SU-DHL-6 (cell line): ENCODE data around the gene GHR.

Experiments
- H2AFZ ChIP-seq: fragments of 200-600 bp; sonication (generic); 2 replicates; pipeline ENCODE4 v1.6.1; 2014; ENCODE audit warnings: low read depth, mild to moderate bottlenecking, moderate library complexity, mixed read lengths, antibody characterized with exemption, low read length; ENCODE audit not compliant: severe bottlenecking
- H3F3A ChIP-seq: fragments of 200-600 bp; shearing (Covaris generic); 2 replicates; pipeline ENCODE4 v1.6.0; 2016; ENCODE audit warnings: antibody characterized with exemption, mild to moderate bottlenecking; ENCODE audit not compliant: insufficient read depth
- H3K27ac ChIP-seq: fragments of 200-600 bp; sonication (generic); 2 replicates; pipeline ENCODE4 v1.5.1; 2016; ENCODE audit warnings: low read depth, mild to moderate bottlenecking, low read length, moderate library complexity, mixed read lengths
- H3K27me3 ChIP-seq: fragments of 200-600 bp; sonication (generic), shearing (Covaris generic); 2 replicates; pipeline ENCODE4 v1.6.0; 2014; ENCODE audit warnings: mild to moderate bottlenecking, low read length
- H3K36me3 ChIP-seq: fragments of 200-600 bp; sonication (generic); 2 replicates; pipeline ENCODE4 v1.6.1; 2014; ENCODE audit warnings: mild to moderate bottlenecking, low read length, mixed read lengths
- H3K4me2 ChIP-seq: fragments of 300-600, 200-600 bp; shearing (Covaris generic), sonication (generic); 2 replicates; pipeline ENCODE4 v1.6.0; 2014; ENCODE audit warnings: low read length, low read depth, mild to moderate bottlenecking; ENCODE audit not compliant: poor library complexity, severe bottlenecking
- H3K4me3 ChIP-seq: fragments of 200-600 bp; sonication (generic); 2 replicates; pipeline ENCODE4 v1.5.1; 2014; ENCODE audit warnings: antibody characterized with exemption, low read length, mild to moderate bottlenecking, mixed read lengths; ENCODE audit not compliant: insufficient read depth, poor library complexity, severe bottlenecking
- H3K79me2 ChIP-seq: fragments of 200-600 bp; sonication (generic); 2 replicates; pipeline ENCODE4 v1.6.1; 2014; ENCODE audit warnings: mild to moderate bottlenecking, low read length, moderate library complexity; ENCODE audit not compliant: insufficient read depth
- H3K9ac ChIP-seq: fragments of 200-600 bp; sonication (generic); 2 replicates; pipeline ENCODE4 v1.7.0; 2014; ENCODE audit warnings: mild to moderate bottlenecking, low read length
- H3K9me2 ChIP-seq: fragments of 200-600 bp; sonication (generic); replicated peaks from 2 replicates; pipeline ENCODE4 v1.6.1; 2014; ENCODE audit warnings: low read length; ENCODE audit not compliant: insufficient read depth
- H3K9me3 ChIP-seq: fragments of 200-600 bp; sonication (generic); 2 replicates; pipeline ENCODE4 v1.6.1; 2014; ENCODE audit warnings: low read length, mixed read lengths; ENCODE audit not compliant: insufficient read depth
- H4K20me1 ChIP-seq: fragments of 200-600 bp; sonication (generic); 2 replicates; pipeline ENCODE4 v1.6.1; 2014; ENCODE audit warnings: low read depth, mild to moderate bottlenecking, antibody characterized with exemption, low read length, moderate library complexity, mixed read lengths
- CTCF ChIP-seq: fragments of 200-600 bp; sonication (generic); IDR thresholded peaks from one replicate; pipeline ENCODE4 v1.5.1; 2017; ENCODE audit warnings: antibody characterized with exemption, mild to moderate bottlenecking, low read length, moderate library complexity; ENCODE audit not compliant: insufficient read depth, poor library complexity, severe bottlenecking
- EZH2phosphoT487 ChIP-seq: fragments of 200-600 bp; sonication (generic), shearing (Covaris generic); conservative IDR thresholded peaks from 2 replicates; pipeline ENCODE4 v1.6.1; 2018; ENCODE audit warnings: mild to moderate bottlenecking, antibody characterized with exemption, low read length, moderate library complexity, mixed read lengths

Gene GHR

DNA sequence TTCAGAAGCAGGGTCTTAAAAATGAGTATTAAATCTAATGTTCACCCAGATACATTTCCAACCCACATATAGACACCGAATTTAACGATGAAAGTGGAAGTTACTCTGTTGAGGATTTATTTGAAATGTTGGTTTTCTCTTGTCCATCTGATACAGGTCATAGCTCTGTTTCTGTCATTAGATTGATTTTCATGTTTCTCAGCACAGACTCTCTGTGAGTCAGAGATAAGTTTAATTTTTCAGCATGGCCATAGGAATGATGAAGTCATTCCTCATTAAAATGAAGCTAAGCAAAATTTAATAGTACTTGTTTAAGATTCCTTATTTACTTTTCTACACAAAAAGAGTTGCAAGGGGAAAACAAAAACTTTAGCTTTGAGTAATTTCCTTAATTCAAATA lies 38.8 kb downstream of the GHR start:
- Histone ChIP-seq H3K9me2 (no peaks in the 10 kb centered on the region), H3K36me3 (no peaks in the 10 kb centered on the region), H4K20me1 (no peaks in the 10 kb centered on the region), H3K27me3 (no peaks in the 10 kb centered on the region), H3K9me3 (no peaks in the 10 kb centered on the region), H2AFZ (no peak overlapping the region), H3K4me2 (no peak overlapping the region), H3K27ac (no peak overlapping the region), H3K9ac (no peak overlapping the region), H3K4me3 (no peak overlapping the region), H3K79me2 (no peaks in the 10 kb centered on the region), H3F3A (no peaks in the 10 kb centered on the region)
- no peak for TF ChIP-seq EZH2phosphoT487
- no peak for TF ChIP-seq CTCF

DNA sequence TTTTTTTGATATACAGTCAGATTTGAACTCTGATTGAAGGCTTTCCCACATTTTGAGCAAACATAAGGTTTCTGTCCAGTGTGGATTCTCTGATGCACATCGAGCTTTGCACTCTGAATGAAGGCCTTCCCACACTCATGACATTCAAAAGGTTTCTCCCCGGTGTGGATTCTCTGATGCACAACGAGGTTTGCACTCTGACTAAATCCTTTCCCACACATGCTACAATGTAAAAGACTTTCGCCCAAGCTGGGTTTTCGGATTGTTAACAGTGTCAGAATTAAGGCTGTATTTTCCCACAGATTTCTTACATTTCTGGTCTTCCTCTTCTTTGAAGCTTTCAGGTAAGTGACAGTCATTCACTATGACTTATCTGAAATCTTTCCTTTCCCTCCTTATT lies 44.3 kb downstream of the GHR start:
- Histone ChIP-seq H3K4me2 (no peak overlapping the region), H3K79me2 (no peaks in the 10 kb centered on the region), H4K20me1 (no peaks in the 10 kb centered on the region), H3K9me3 (no peaks in the 10 kb centered on the region), H3K9me2 (no peaks in the 10 kb centered on the region), H3K9ac (no peak overlapping the region), H3K4me3 (no peak overlapping the region), H3K27me3 (no peaks in the 10 kb centered on the region), H3K36me3 (no peaks in the 10 kb centered on the region), H3K27ac (no peak overlapping the region), H3F3A (no peaks in the 10 kb centered on the region), H2AFZ (no peak overlapping the region)
- no peak for TF ChIP-seq CTCF
- TF ChIP-seq EZH2phosphoT487 = no peak

GRCh38 chr5:42467981-42468524 lies 44.8 kb downstream of the GHR start:
- Histone ChIP-seq H3K36me3 (no peaks in the 10 kb centered on the region), H3K27me3 (no peaks in the 10 kb centered on the region), H2AFZ (no peak overlapping the region), H3F3A (no peaks in the 10 kb centered on the region), H3K9me2 (no peaks in the 10 kb centered on the region), H4K20me1 (no peaks in the 10 kb centered on the region), H3K4me2 (no peak overlapping the region), H3K27ac (no peak overlapping the region), H3K9me3 (no peaks in the 10 kb centered on the region), H3K4me3 (no peak overlapping the region), H3K9ac (no peak overlapping the region), H3K79me2 (no peaks in the 10 kb centered on the region)
- no peak for TF ChIP-seq EZH2phosphoT487
- no peak for TF ChIP-seq CTCF
